Inflammatory macrophage treated with lipopolysaccharide for 4 hours (primary cell): ENCODE results near the gene SOX8.
A peak's percentile ranks its signal among the peaks of the same experiment; 100 is the strongest.

Experiments
- DNase-seq: peaks from one replicate; pipeline ENCODE4 v3.0.0-alpha.2; 2020

SOX8 gene

GRCh38 chr16:989354-989814, 7.8 kb downstream of the SOX8 start:
- DNase-seq, result no peak

GRCh38 chr16:990516-991291, 9.1 kb downstream of the SOX8 start:
- no peak for DNase-seq

GRCh38 chr16:991345-991744, 9.8 kb downstream of the SOX8 start:
- no peak for DNase-seq

DNA sequence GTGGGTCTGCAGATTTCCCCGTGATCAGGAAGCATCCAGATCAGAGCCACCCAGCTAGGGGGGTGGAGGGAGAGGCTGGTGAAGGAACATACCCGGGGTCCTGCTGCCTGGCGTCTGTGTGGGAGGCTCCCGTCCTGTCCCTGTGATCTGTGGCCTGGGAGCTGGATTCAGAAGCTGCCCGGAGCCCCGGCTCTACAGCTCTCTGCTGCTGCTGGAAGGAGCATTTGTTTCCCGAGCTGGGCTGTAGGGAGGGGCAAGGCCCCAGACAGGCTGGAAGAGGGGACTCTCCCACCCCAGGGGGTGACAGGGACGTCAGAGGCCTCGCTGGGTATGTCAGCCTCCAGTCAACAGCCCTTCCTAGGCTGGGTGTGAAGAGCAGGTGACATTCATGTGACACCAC, 10.2 kb downstream of the SOX8 start:
- no peak for DNase-seq

DNA sequence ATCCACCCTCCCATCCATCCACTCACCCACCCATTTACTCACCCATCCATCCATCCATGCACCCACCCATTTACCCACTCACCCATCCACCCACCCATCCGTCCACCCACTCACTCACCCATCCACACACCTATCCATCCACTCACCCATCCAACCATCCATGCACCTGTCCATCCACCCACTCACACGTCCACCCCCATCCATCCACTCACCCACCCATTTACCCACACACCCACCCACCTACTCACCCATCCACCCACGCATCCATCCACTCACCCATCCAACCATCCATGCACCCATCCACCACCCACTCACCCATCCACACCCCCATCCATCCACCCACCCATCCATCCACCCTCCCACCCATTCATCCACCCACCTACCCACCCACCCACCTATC, 12.2 kb downstream of the SOX8 start:
- no peak for DNase-seq

DNA sequence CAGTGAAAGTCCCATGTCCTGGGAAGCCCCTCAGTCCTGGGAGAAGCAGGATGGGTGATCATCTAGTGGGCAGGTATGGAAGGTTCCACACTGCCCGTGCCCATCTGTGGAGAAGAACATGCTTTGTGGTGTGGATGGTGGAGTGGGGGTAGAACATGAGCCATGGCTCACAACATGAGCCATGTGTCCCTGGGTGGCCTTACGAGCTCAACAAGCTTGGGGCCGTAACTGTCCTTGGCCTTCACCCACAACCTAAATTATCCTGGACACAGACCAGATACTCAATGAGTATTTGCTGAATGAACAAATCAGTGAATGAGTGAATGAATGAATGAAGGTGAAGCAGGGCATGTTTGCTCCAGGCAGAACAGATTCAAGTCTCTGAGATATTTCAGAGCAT, 13.5 kb downstream of the SOX8 start:
- DNase-seq, result no peak

- no peak for DNase-seq
Measured at GRCh38 chr16:995783-996182, 14.2 kb downstream of the SOX8 start.

DNA sequence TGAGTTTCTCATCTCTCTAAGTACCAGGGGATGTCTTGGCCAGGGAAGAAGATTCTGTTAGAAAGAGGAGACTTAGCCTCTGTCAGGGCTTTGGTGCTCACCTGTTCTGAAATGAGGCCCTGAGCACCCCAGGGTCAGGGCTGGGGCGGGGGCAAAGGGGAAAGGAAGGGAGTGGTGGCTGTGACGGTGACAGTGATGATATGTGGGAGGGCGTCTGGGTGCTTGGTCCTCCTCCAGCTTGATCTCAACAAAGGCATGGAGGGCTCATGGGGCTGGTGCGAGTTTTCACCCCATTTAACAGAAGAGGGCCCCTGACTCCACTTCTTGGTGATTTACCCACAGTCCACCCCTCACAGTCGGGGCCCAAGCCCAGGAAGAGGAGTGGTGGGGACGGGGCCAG, 15.1 kb downstream of the SOX8 start:
- DNase-seq, result no peak

DNA sequence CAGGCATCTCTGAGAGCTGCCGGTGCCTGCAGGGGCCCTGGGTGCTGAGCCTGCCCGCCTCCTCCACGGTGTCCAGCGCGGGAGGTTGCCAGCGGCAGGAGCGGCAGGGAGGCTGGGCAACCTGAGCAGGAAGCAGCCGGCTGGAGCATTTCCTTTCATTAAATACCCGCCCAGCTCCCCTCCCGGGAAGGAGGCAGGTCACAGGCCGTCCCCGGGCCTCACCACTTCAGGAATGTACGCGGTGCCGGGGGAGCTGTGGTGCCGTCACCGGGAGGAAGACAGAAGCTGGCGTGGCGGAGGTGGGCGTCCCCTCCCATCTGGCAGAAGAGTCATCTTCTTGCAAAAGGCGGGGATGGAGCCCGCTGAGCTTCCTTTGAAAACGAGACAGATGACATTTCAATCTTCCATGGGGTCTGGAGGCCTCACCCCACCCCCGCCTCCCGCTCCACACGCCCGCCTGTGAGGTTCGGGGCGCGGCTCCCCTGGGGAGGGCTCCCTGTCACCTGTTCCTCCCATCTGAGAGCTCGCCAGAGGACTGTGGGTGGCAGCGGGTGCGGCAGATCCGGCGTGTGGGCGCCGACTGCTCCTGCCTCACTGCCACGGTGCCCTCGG, 16.0 kb downstream of the SOX8 start:
- DNase-seq, result peak; percentile 40

DNA sequence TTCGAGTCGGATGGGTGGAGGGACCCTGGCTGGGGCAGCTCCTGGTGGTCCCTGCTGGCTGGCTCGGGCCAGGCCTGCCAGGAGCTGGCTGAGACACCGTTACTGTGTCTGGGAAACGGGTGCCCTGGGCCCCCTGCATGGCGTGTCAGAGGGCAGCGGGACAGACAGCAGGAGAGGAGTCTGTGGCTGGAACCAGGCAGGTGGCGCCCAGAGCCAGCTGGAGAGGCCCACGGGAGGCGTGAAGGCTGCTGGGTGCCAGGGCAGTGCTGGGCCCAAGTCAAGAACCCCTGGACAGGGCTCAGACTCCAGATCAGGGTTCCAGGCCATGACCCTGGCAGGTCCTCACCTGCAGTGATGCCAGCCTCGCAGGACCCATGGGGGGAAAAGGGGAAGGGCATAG, 16.6 kb downstream of the SOX8 start:
- DNase-seq, result no peak

DNA sequence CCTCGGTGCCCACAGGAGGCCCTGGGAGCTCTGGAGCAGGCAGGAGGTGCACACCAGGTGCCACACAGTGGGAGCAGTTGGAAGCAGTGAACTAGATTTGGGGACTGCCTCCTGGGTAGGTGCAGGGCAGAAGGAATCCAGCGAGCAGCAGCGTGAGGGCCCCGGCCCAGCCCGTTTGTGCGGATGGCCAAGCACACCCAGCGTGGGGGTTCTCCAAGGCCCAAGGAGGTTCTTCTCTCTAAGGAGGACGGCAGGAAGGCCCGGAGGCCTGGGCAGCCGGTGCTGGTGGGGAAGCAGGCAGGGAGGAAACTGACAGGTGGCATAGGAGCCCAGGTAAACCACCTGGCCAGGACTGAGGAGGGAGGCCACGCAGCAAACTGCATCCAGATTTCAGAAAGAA, 17.0 kb downstream of the SOX8 start:
- no peak for DNase-seq

GRCh38 chr16:999677-1000076, 18.1 kb downstream of the SOX8 start:
- no peak for DNase-seq

GRCh38 chr16:1000608-1001007, 19.0 kb downstream of the SOX8 start:
- DNase-seq, result no peak

GRCh38 chr16:1001096-1001495, 19.5 kb downstream of the SOX8 start:
- no peak for DNase-seq

DNA sequence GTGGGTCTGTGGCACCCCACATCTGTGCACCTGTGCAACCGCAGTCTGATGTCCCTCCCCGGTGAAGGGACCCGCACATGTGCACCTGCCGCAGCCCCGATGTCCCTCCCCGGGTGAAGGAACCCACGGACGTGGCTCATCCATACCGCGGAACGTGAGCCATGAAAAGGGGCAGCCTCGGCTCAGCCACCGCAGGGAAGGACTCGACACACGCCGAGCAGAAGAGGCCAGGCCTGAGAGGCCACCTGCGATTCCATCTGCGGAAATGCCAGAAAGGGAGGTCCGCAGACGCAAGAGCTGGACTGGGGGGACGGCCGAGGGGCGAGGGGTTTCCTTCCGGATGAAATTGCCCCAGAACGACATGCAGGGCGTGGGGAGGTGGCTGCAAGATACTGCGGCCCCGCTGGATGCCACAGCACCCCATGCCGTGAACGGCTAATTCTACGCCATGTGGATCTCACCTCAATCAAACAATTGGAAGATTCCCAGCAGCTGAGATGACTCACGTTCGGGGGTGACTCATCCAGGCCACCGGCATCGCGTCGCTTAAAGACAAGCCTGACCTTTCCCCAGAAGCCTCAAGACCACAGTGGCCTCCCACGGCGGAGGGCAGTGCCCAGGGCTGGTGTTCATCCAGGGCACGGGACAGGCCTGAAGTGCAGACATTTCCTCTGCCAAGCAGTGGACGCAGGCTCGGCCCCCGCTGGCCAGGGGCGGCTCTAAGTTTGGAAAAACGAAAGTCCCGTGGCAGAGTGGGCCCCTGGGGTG, 21.0 kb downstream of the SOX8 start:
- DNase-seq, result peak; percentile 18

GRCh38 chr16:1003391-1004347, 22.1 kb downstream of the SOX8 start:
- no peak for DNase-seq

GRCh38 chr16:1005286-1005685, 23.7 kb downstream of the SOX8 start:
- DNase-seq, result no peak

GRCh38 chr16:1006781-1007180, 25.2 kb downstream of the SOX8 start:
- no peak for DNase-seq

GRCh38 chr16:1007284-1007850, 25.8 kb downstream of the SOX8 start:
- no peak for DNase-seq

DNA sequence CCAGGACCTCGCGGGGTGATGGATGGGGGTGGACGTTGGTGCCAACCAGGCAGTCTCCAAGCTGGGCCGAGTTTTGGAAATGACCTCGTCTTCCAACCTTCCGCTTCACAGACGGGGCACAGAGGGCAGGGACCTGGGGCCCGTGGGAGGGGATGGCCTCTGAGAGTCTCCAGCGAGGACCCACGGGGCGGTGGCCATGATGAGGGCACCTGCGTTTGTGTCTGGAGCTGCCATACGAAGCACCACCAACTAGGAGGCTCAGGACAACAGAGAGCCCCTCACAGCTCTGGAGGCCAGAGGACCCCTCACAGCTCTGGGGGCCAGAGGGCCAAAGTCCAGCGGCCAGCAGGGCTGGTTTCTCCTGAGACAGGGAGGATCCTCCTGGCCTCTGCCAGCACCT, 26.5 kb downstream of the SOX8 start:
- no peak for DNase-seq

GRCh38 chr16:1009358-1010150, 28.0 kb downstream of the SOX8 start:
- DNase-seq, result no peak

GRCh38 chr16:1010251-1010650, 28.7 kb downstream of the SOX8 start:
- no peak for DNase-seq
